K562 (cell line): Measurements from ENCODE around the gene NOS1. TPM values are rescaled to one million over a fixed set of nuclear protein-coding genes. Genes with fewer than 3 reads are reported as not detected.
A peak's percentile ranks its signal among the peaks of the same experiment; 100 is the strongest.

Source experiments
- ARID1B ChIP-seq: fragments of 450-650 bp; IDR thresholded peaks from 2 replicates; pipeline ENCODE4 v1.6.1; 2016; ENCODE audit warnings: antibody characterized with exemption, mild to moderate bottlenecking, inconsistent platforms
- EGR1 ChIP-seq: fragments of 450-650 bp; conservative IDR thresholded peaks from 2 replicates; pipeline ENCODE4 v1.6.1; 2017; ENCODE audit warnings: mild to moderate bottlenecking
- FOXP1 ChIP-seq: sonication (generic); formaldehyde crosslinking; IDR thresholded peaks from 2 replicates; pipeline ENCODE4 v1.8.0; 2022; ENCODE audit warnings: mild to moderate bottlenecking, missing genetic modification reagents
- HMG20A ChIP-seq: fragments of 450-650 bp; formaldehyde crosslinking; conservative IDR thresholded peaks from 2 replicates; pipeline ENCODE4 v1.4.0; 2020; ENCODE audit warnings: mild to moderate bottlenecking, mixed read lengths
- RBM15 ChIP-seq: fragments of 200-400 bp; formaldehyde crosslinking; IDR thresholded peaks from 2 replicates; pipeline ENCODE4 v1.6.1; 2018; ENCODE audit warnings: mild to moderate bottlenecking, low read length, moderate library complexity; ENCODE audit not compliant: insufficient read depth
- RCOR1 ChIP-seq, 2 experiments: IDR thresholded peaks; 2 replicates each; pipeline ENCODE4 v1.6.1; 2012; ENCODE audit warnings: low read depth in 2 of 2, low read length in 2 of 2, borderline replicate concordance in 1 of 2, improper control_type of control experiment in 1 of 2
- SAFB ChIP-seq: fragments of 200-400 bp; formaldehyde crosslinking; IDR thresholded peaks from 2 replicates; pipeline ENCODE4 v1.6.1; 2017; ENCODE audit warnings: low read depth, low read length, borderline replicate concordance
- TFAM ChIP-seq: fragments of 250-450 bp; sonication (Bioruptor Pico); conservative IDR thresholded peaks from 2 replicates; pipeline ENCODE4 v1.5.0; 2021; ENCODE audit warnings: mild to moderate bottlenecking, moderate library complexity
- polyA plus RNA-seq, 8 experiments: library from polyadenylated mRNA; depleted of rRNA in 4 of 8; stranded (reverse) in 5 of 8; unstranded in 3 of 8; fragments of >200 nt; fragmentation: Nextera tagmentation in 2 of 8; fragmentation: Illumina TruSeq in 1 of 8; extraction: Ambion mirVana in 2 of 8; extraction: Trizol in 1 of 8; gene quantifications; 2 replicates each; pipeline versions ENCODE4 v1.2.1 to v1.2.3, GENCODE V29; 2011 to 2014; ENCODE audit warnings: inconsistent platforms in 1 of 8, missing spikeins in 1 of 8
- total RNA-seq, 7 experiments: library from RNA; depleted of rRNA in 6 of 7; stranded (reverse); fragments of >200 nt in 6 of 7; fragmentation: Illumina TruSeq in 2 of 7; extraction: Trizol in 2 of 7; gene quantifications; 2 replicates each; pipeline versions ENCODE4 v1.2.1 to v1.2.3, GENCODE V29; 2011 to 2021; ENCODE audit warnings: low replicate concordance in 1 of 7
- TF ChIP-seq, protein P1 (sequence below): fragments of 250-450 bp; sonication (Bioruptor Pico); IDR thresholded peaks from 2 replicates; pipeline ENCODE4 v1.5.0; 2022; ENCODE audit warnings: mild to moderate bottlenecking

NOS1 gene
- total and polyA plus RNA-seq, 9 of the 15 experiments (the other 6 are each of a cell fraction or from before 2014, with no cell fraction given): not detected

DNA sequence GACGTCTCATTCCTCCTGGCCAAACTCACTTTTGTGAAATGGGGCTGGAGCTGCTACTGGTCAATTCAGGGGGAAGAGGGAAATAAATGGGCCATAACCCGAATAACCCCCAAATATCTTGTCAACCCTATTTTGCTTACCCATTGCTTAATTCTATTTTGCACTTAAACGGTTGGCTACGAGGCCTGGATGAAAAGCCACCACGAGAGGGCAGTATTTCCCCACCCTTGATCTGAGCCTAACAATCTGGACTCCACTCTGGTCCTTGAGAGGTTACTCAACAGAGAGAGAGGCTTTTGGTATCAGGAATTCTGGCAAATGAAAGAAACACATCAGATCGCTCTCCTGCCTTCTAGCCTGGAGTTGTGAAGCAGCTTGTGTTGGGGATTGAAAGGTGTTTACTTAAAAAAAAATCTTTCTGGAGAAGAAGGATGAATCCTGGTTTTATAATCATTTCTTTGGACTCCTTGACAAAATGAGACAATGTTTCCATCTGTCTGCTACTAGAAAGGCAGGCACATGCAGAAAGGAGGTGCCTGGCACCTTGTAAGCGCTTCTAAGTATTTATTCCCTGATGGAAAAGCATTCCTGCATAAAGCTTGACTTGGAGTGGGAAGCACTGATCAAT lies 148.7 kb downstream of the NOS1 start (continued):
- TF ChIP-seq, protein P1, sequence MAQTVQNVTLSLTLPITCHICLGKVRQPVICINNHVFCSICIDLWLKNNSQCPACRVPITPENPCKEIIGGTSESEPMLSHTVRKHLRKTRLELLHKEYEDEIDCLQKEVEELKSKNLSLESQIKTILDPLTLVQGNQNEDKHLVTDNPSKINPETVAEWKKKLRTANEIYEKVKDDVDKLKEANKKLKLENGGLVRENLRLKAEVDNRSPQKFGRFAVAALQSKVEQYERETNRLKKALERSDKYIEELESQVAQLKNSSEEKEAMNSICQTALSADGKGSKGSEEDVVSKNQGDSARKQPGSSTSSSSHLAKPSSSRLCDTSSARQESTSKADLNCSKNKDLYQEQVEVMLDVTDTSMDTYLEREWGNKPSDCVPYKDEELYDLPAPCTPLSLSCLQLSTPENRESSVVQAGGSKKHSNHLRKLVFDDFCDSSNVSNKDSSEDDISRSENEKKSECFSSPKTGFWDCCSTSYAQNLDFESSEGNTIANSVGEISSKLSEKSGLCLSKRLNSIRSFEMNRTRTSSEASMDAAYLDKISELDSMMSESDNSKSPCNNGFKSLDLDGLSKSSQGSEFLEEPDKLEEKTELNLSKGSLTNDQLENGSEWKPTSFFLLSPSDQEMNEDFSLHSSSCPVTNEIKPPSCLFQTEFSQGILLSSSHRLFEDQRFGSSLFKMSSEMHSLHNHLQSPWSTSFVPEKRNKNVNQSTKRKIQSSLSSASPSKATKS: no peak
- TF ChIP-seq ARID1B (no peak), EGR1 (no peak), TFAM (CRISPR knock-in tag) (no peak), HMG20A (no peak), SAFB (no peak), RCOR1 (IDR thresholded peaks at IDR 0.05; ENCODE audit: borderline replicate concordance in 1 of 2, low read depth in 2 of 2, low read length in 2 of 2) (0 out of 4 replicates have a peak, but pooled peaks of 1 of the 2 experiments have one; percentile 31), RBM15 (no peak), FOXP1 (CRISPR knock-in tag) (no peak)
